HG03378 (cell line): Measurements from ENCODE around the gene MCM6.

Experiments used
- ATAC-seq: cut with Tn5 transposase; IDR thresholded peaks from one replicate; pipeline ENCODE4 v1.9.1; 2021; ENCODE audit warnings: mild to moderate bottlenecking, moderate library complexity; ENCODE audit not compliant: unreplicated experiment

MCM6 gene

GRCh38 chr2:135791418-135792190 lies 84.6 kb downstream of the MCM6 start:
- ATAC-seq = no peak

GRCh38 chr2:135790423-135790822 lies 85.8 kb downstream of the MCM6 start:
- ATAC-seq = no peak
